NB4 (cell line): ENCODE measurements around the gene ARMC9.

Source experiments
- DNase-seq: peaks from one replicate; pipeline ENCODE4 v3.0.0; 2010; ENCODE audit warnings: low read depth
- H3K4me3 ChIP-seq: one replicate; pipeline ENCODE4 v1.5.1; 2011; ENCODE audit warnings: mild to moderate bottlenecking, low read depth, low read length, moderate library complexity
- CTCF ChIP-seq: IDR thresholded peaks from one replicate; pipeline ENCODE4 v1.5.1; 2012; ENCODE audit warnings: low read depth, low read length
- MAX ChIP-seq: IDR thresholded peaks from 2 replicates; pipeline ENCODE4 v1.6.1; 2011; ENCODE audit warnings: low read depth, low read length
- MYC ChIP-seq: IDR thresholded peaks from 2 replicates; pipeline ENCODE4 v1.6.1; 2011; ENCODE audit warnings: low read depth, low read length
- POLR2A ChIP-seq: IDR thresholded peaks from 2 replicates; pipeline ENCODE4 v1.6.1; 2011; ENCODE audit warnings: mild to moderate bottlenecking; ENCODE audit not compliant: insufficient read length; ENCODE audit errors: extremely low read depth

ARMC9 gene

GRCh38 chr2:231376857-231377256 is 178.4 kb downstream of the ARMC9 start:
- TF ChIP-seq MYC: no peak
- no peak for TF ChIP-seq POLR2A
- TF ChIP-seq MAX: no peak
- no peak for TF ChIP-seq CTCF
- no peak overlapping the region for H3K4me3 ChIP-seq
- no peak for DNase-seq

- H3K4me3 ChIP-seq: no peak overlapping the region
- DNase-seq: no peak
- TF ChIP-seq MYC (no peak), POLR2A (no peak), MAX (no peak), CTCF (no peak)
These were observed 179.7 kb downstream of the ARMC9 start for GRCh38 chr2:231378026-231378722.

- DNase-seq: no peak
- H3K4me3 ChIP-seq: no peak overlapping the region
- TF ChIP-seq MAX: no peak
- TF ChIP-seq POLR2A: no peak
- no peak for TF ChIP-seq MYC
- TF ChIP-seq CTCF: no peak
These were observed 181.1 kb downstream of the ARMC9 start for GRCh38 chr2:231379266-231380215.

- TF ChIP-seq MAX (no peak), CTCF (no peak), MYC (no peak), POLR2A (no peak)
- no peak for DNase-seq
- no peak overlapping the region for H3K4me3 ChIP-seq
These were observed 181.9 kb downstream of the ARMC9 start for GRCh38 chr2:231380307-231380706.

GRCh38 chr2:231380991-231381847 is 182.8 kb downstream of the ARMC9 start:
- no peak for TF ChIP-seq CTCF
- TF ChIP-seq MYC: no peak
- TF ChIP-seq POLR2A: no peak
- TF ChIP-seq MAX: no peak
- DNase-seq: no peak

More at GRCh38 chr2:231380991-231381847, 182.8 kb downstream of the ARMC9 start:
- no peak overlapping the region for H3K4me3 ChIP-seq
